ENCODE data around the gene NR2C2.

NR2C2 gene

DNA sequence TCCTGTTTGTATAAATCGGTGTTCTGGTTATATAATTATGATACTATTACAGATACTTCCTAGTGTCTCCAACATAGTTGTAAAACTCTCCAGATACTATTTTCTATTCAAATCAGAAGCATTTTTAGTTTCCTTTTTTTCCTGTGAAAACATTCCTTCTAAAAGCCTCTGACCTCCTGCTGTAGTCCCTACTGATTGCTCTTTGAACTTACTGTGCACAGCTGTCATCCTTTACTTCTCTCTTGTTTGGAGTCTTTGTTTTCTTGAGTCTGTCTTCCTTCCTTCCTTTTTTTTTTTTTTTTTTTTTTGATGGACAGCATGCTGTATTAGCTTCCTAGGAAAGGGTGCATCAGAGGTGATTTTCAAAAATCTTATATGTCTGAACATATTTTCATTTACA is 28.9 kb downstream of the NR2C2 start:
- TF ChIP-seq SIN3A (IDR thresholded peaks at IDR 0.05; ENCODE audit: borderline replicate concordance, insufficient read depth, low read length) (no peak), TAF1 (IDR thresholded peaks at IDR 0.05; ENCODE audit: borderline replicate concordance, insufficient read depth, low read length) (no peak), REST (IDR thresholded peaks at IDR 0.05; ENCODE audit: insufficient read depth in 1 of 2, low read depth in 2 of 2, low read length in 2 of 2) (no peak), POLR2AphosphoS5 (IDR thresholded peaks at IDR 0.05; ENCODE audit: low read depth, low read length) (no peak), FOXP2 (optimal IDR thresholded peaks at IDR 0.05; ENCODE audit: borderline replicate concordance, extremely low read depth, extremely low read length, insufficient read depth) (no peak)

GRCh38 chr3:14980689-14981088 is 33.3 kb downstream of the NR2C2 start:
- TF ChIP-seq FOXP2 (optimal IDR thresholded peaks at IDR 0.05; ENCODE audit: borderline replicate concordance, extremely low read depth, extremely low read length, insufficient read depth) (no peak), SIN3A (IDR thresholded peaks at IDR 0.05; ENCODE audit: borderline replicate concordance, insufficient read depth, low read length) (no peak), POLR2AphosphoS5 (IDR thresholded peaks at IDR 0.05; ENCODE audit: low read depth, low read length) (no peak), REST (IDR thresholded peaks at IDR 0.05; ENCODE audit: insufficient read depth in 1 of 2, low read depth in 2 of 2, low read length in 2 of 2) (no peak)

DNA sequence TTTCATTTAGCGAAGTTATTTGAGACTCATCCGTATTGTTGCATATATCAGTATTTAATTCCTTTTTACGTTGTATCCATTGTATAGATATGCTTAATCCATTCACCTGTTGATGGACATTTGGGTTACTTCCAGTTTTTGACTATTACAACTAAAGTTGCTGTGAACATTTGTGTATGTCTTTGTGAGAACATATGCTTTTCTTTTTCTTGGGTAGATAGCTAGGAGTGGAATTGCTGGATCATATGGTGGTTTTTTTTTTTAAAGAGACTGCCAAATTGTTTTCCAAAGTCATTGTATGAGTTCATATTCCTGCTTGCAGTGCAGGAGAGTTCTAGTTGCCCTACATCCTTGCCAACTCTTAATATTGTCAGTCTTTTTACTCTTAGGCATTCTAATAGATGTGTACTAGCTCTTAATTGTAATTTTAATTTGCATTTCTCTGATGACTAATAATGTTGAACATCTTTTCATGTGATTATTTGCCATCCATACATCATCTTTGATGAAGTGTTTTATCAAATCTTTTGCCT is 37.3 kb downstream of the NR2C2 start:
- TF ChIP-seq SIN3A (IDR thresholded peaks at IDR 0.05; ENCODE audit: borderline replicate concordance, insufficient read depth, low read length), result no peak
- TF ChIP-seq REST (IDR thresholded peaks at IDR 0.05; ENCODE audit: insufficient read depth in 1 of 2, low read depth in 2 of 2, low read length in 2 of 2), result no peak
- no peak for TF ChIP-seq TAF1 (IDR thresholded peaks at IDR 0.05; ENCODE audit: borderline replicate concordance, insufficient read depth, low read length)
- no peak for TF ChIP-seq POLR2AphosphoS5 (IDR thresholded peaks at IDR 0.05; ENCODE audit: low read depth, low read length)
- TF ChIP-seq FOXP2 (optimal IDR thresholded peaks at IDR 0.05; ENCODE audit: borderline replicate concordance, extremely low read depth, extremely low read length, insufficient read depth), result no peak

DNA sequence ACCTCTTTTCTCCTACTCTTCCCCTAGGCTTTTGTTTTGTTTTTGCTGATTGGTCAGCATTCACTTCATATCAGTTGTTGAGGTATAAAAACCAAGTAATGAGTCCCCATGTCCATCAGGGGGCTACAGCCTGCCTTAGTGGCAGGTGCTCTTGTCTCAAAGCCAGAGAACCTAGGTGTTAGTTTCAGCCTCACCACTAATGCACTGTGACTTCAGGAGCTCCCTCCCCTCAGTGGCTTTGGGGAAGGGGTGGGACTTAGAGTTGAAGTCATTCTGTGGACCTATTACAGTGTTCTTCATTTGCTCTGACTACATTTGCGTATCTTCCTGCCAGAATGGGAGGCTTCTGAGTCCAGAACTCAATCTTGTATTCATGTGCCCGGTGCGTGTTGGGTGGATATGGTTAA is 41.6 kb downstream of the NR2C2 start:
- TF ChIP-seq FOXP2 (optimal IDR thresholded peaks at IDR 0.05; ENCODE audit: borderline replicate concordance, extremely low read depth, extremely low read length, insufficient read depth) (no peak), SIN3A (IDR thresholded peaks at IDR 0.05; ENCODE audit: borderline replicate concordance, insufficient read depth, low read length) (no peak), POLR2AphosphoS5 (IDR thresholded peaks at IDR 0.05; ENCODE audit: low read depth, low read length) (no peak), TAF1 (IDR thresholded peaks at IDR 0.05; ENCODE audit: borderline replicate concordance, insufficient read depth, low read length) (no peak), REST (IDR thresholded peaks at IDR 0.05; ENCODE audit: insufficient read depth in 1 of 2, low read depth in 2 of 2, low read length in 2 of 2) (no peak)
